ENCODE results near the gene TMEM266.

- TF ChIP-seq CTCF (IDR thresholded peaks at IDR 0.05), result no peak
- no peak for TF ChIP-seq POLR2AphosphoS5 (IDR thresholded peaks at IDR 0.05)
These were observed 15.3 kb downstream of the TMEM266 start for GRCh38 chr15:76075046-76075445.

Measured in upper lobe of left lung (tissue), 4 donors.